ENCODE data around the gene SLC26A11. TPM values are rescaled to one million over a fixed set of nuclear protein-coding genes. Genes with fewer than 3 reads are reported as not detected.

The SLC26A11 gene
- total and polyA plus RNA-seq, 2 donors (not counting 1 experiment from before 2014, with no cell fraction given), result 10.1 to 31.4 TPM

- Mint-ChIP-seq H3K4me3 (no peak overlapping the region), H3K4me1 (peaks cover 5% of the 10 kb centered on the region), H3K27ac (peak overlapping the region; percentile 20), H3K9me3 (ENCODE audit: insufficient read depth) (no peaks in the 10 kb centered on the region), H3K27me3 (no peaks in the 10 kb centered on the region)
- Histone ChIP-seq H3K27ac (ENCODE audit: low read length in 2 of 2) (no peak overlapping the region), H3K4me2 (replicated peaks; ENCODE audit: low read depth, low read length, poor library complexity, severe bottlenecking) (no peak overlapping the region), H4K20me1 (ENCODE audit: control insufficient read depth, insufficient read depth, low read length, poor library complexity, severe bottlenecking) (peaks cover 74% of the 10 kb centered on the region), H3K36me3 (replicated peaks in 1 of 2; ENCODE audit: control extremely low read depth in 1 of 2, control insufficient read depth in 1 of 2, extremely low read depth in 1 of 2, insufficient read depth in 2 of 2, low read length in 1 of 2) (peaks cover 0 to 36% of the 10 kb centered on the region in 2 experiments), H3K9me3 (ENCODE audit: control extremely low read depth in 1 of 3, control insufficient read depth in 2 of 3, insufficient read depth in 1 of 3, low read length in 2 of 3) (no peaks in the 10 kb centered on the region), H3K9ac (ENCODE audit: low read length) (no peak overlapping the region), H3K27me3 (replicated peaks in 1 of 4; ENCODE audit: control extremely low read depth in 1 of 4, control insufficient read depth in 3 of 4, insufficient read depth in 4 of 4, low read length in 3 of 4) (no peaks in the 10 kb centered on the region), H3K4me1 (ENCODE audit: control insufficient read depth in 2 of 2, insufficient read depth in 2 of 2, low read length in 2 of 2) (no peaks in the 10 kb centered on the region), H3K79me2 (ENCODE audit: control insufficient read depth, insufficient read depth, low read length) (peaks cover 57% of the 10 kb centered on the region), H3K4me3 (ENCODE audit: control extremely low read depth in 1 of 5, extremely low read depth in 1 of 5, insufficient read depth in 1 of 5, low read depth in 2 of 5, low read length in 4 of 5) (no peak overlapping the region), H2AFZ (ENCODE audit: insufficient read depth, low read depth, low read length, poor library complexity, severe bottlenecking) (no peak overlapping the region)
- CTCF ChIA-PET, result interaction anchor here (1.1 kb wide), 1 partner anchor 19 kb away, joined by 3 read pairs; no protein-coding TSS in a partner anchor
- intact Hi-C loops (cut with micrococcal nuclease), result no loop called here
- DNase-seq, result no peak
- POLR2A ChIA-PET, result no interaction called here
- WGBS (ENCODE audit: insufficient coverage), result 81% methylated on average over 13 of the region's 19 CpGs
- TF ChIP-seq CTCF (IDR thresholded peaks at IDR 0.05) (no peak), EZH2 (IDR thresholded peaks at IDR 0.05; ENCODE audit: borderline replicate concordance, insufficient read depth, low read depth, low read length, poor library complexity, severe bottlenecking) (no peak)
- no peak for ATAC-seq (ENCODE audit: low read depth)
Observed at GRCh38 chr17:80283116-80283852, 63.1 kb downstream of the SLC26A11 start.

GRCh38 chr17:80284631-80285030, 64.4 kb downstream of the SLC26A11 start:
- H3K9me3 Mint-ChIP-seq (ENCODE audit: insufficient read depth), result no peaks in the 10 kb centered on the region
- TF ChIP-seq CTCF (IDR thresholded peaks at IDR 0.05) (no peak), EZH2 (IDR thresholded peaks at IDR 0.05; ENCODE audit: borderline replicate concordance, insufficient read depth, low read depth, low read length, poor library complexity, severe bottlenecking) (no peak)
- no peak overlapping the region for H3K27ac ChIP-seq (ENCODE audit: low read length in 2 of 2)
- no peak overlapping the region for H3K9ac ChIP-seq (ENCODE audit: low read length)
- no peak overlapping the region for H3K27ac Mint-ChIP-seq
- WGBS (ENCODE audit: insufficient coverage), result 89% methylated on average over 7 of the region's 11 CpGs
- no peak overlapping the region for H3K4me3 Mint-ChIP-seq
- no peak for DNase-seq
- ChIA-PET CTCF (interaction anchor here (1.1 kb wide), 1 partner anchor 18 kb away, joined by 3 read pairs; no protein-coding TSS in a partner anchor), POLR2A (no interaction called here)
- H3K27me3 ChIP-seq (replicated peaks in 1 of 4; ENCODE audit: control extremely low read depth in 1 of 4, control insufficient read depth in 3 of 4, insufficient read depth in 4 of 4, low read length in 3 of 4), result no peaks in the 10 kb centered on the region
- H3K9me3 ChIP-seq (ENCODE audit: control extremely low read depth in 1 of 3, control insufficient read depth in 2 of 3, insufficient read depth in 1 of 3, low read length in 2 of 3), result no peaks in the 10 kb centered on the region
- peaks cover 52% of the 10 kb centered on the region for H3K79me2 ChIP-seq (ENCODE audit: control insufficient read depth, insufficient read depth, low read length)
- no peak overlapping the region for H2AFZ ChIP-seq (ENCODE audit: insufficient read depth, low read depth, low read length, poor library complexity, severe bottlenecking)
- H3K27me3 Mint-ChIP-seq, result no peaks in the 10 kb centered on the region
- H3K4me3 ChIP-seq (ENCODE audit: control extremely low read depth in 1 of 5, extremely low read depth in 1 of 5, insufficient read depth in 1 of 5, low read depth in 2 of 5, low read length in 4 of 5), result no peak overlapping the region
- no peak for ATAC-seq (ENCODE audit: low read depth)
- H3K4me2 ChIP-seq (replicated peaks; ENCODE audit: low read depth, low read length, poor library complexity, severe bottlenecking), result no peak overlapping the region
- intact Hi-C loops (cut with micrococcal nuclease), result no loop called here
- H3K4me1 Mint-ChIP-seq, result peaks cover 5% of the 10 kb centered on the region
- H4K20me1 ChIP-seq (ENCODE audit: control insufficient read depth, insufficient read depth, low read length, poor library complexity, severe bottlenecking), result peaks cover 71% of the 10 kb centered on the region
- no peaks in the 10 kb centered on the region for H3K4me1 ChIP-seq (ENCODE audit: control insufficient read depth in 2 of 2, insufficient read depth in 2 of 2, low read length in 2 of 2)
- H3K36me3 ChIP-seq (replicated peaks in 1 of 2; ENCODE audit: control extremely low read depth in 1 of 2, control insufficient read depth in 1 of 2, extremely low read depth in 1 of 2, insufficient read depth in 2 of 2, low read length in 1 of 2), result peaks cover 0 to 42% of the 10 kb centered on the region in 2 experiments
